Chondrocyte (in vitro differentiated cells): ENCODE data around the gene P2RY6. TPM values are rescaled to one million over a fixed set of nuclear protein-coding genes. Genes with fewer than 3 reads are reported as not detected.
A peak's percentile ranks its signal among the peaks of the same experiment; 100 is the strongest.

Experiments
- DNase-seq: peaks from one replicate; pipeline ENCODE4 v3.0.0; 2021; ENCODE audit warnings: mixed read lengths, low spot score
- H3K27ac Mint-ChIP-seq: one replicate; pipeline ENCODE4 v1.8.0; 2021; ENCODE audit warnings: mild to moderate bottlenecking, moderate library complexity, mixed read lengths; ENCODE audit not compliant: unreplicated experiment
- H3K27me3 Mint-ChIP-seq: 2 replicates; pipeline ENCODE4 v1.8.0; 2021; ENCODE audit warnings: low read depth, mixed read lengths
- H3K36me3 Mint-ChIP-seq: 2 replicates; pipeline ENCODE4 v1.8.0; 2021; ENCODE audit warnings: low read depth, mixed read lengths
- H3K4me1 Mint-ChIP-seq: 2 replicates; pipeline ENCODE4 v1.8.0; 2021; ENCODE audit warnings: low read depth, mild to moderate bottlenecking, mixed read lengths
- H3K4me3 Mint-ChIP-seq: one replicate; pipeline ENCODE4 v1.8.0; 2021; ENCODE audit warnings: mild to moderate bottlenecking, moderate library complexity, mixed read lengths; ENCODE audit not compliant: unreplicated experiment
- H3K9me3 Mint-ChIP-seq: 2 replicates; pipeline ENCODE4 v1.8.0; 2021; ENCODE audit warnings: low read depth, mixed read lengths
- total RNA-seq: library from RNA; stranded (reverse); gene quantifications from 3 replicates; pipeline ENCODE4 v1.2.1, GENCODE V29; 2021
- TF ChIP-seq, protein P1 (sequence below): fragments of 200-600 bp; sonication (generic); IDR thresholded peaks from 2 replicates; pipeline ENCODE4 v1.5.0; 2021; ENCODE audit warnings: antibody characterized with exemption, mild to moderate bottlenecking, moderate library complexity

Gene P2RY6
- total RNA-seq, 1 donor from 2014 or later: 0.20 TPM

DNA sequence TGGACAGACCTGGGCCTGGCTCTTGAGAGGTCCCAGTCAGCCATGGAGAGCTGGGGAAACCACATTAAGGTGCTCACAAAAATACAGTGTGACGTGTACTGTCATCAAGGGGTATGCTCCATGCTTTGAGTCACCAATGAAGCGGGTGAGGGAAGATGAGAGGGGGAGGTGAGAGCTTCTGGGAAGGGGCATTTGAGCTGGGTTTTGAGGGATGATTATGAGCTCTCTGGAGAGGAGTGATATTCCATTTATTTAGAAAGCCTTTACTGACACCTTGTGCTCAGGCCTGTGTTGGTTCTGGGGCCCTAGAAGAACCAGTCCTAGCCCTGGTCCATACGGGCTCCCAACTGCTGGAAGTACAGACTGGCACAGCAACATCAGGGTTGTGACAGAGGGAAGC is 25.6 kb downstream of the P2RY6 start:
- no peaks in the 10 kb centered on the region for H3K36me3 Mint-ChIP-seq
- TF ChIP-seq, protein P1, sequence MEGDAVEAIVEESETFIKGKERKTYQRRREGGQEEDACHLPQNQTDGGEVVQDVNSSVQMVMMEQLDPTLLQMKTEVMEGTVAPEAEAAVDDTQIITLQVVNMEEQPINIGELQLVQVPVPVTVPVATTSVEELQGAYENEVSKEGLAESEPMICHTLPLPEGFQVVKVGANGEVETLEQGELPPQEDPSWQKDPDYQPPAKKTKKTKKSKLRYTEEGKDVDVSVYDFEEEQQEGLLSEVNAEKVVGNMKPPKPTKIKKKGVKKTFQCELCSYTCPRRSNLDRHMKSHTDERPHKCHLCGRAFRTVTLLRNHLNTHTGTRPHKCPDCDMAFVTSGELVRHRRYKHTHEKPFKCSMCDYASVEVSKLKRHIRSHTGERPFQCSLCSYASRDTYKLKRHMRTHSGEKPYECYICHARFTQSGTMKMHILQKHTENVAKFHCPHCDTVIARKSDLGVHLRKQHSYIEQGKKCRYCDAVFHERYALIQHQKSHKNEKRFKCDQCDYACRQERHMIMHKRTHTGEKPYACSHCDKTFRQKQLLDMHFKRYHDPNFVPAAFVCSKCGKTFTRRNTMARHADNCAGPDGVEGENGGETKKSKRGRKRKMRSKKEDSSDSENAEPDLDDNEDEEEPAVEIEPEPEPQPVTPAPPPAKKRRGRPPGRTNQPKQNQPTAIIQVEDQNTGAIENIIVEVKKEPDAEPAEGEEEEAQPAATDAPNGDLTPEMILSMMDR: no peak
- no peaks in the 10 kb centered on the region for H3K9me3 Mint-ChIP-seq
- H3K27me3 Mint-ChIP-seq: no peaks in the 10 kb centered on the region
- peaks cover 7% of the 10 kb centered on the region for H3K4me1 Mint-ChIP-seq
- no peak overlapping the region for H3K4me3 Mint-ChIP-seq
- DNase-seq: no peak
- no peak overlapping the region for H3K27ac Mint-ChIP-seq

DNA sequence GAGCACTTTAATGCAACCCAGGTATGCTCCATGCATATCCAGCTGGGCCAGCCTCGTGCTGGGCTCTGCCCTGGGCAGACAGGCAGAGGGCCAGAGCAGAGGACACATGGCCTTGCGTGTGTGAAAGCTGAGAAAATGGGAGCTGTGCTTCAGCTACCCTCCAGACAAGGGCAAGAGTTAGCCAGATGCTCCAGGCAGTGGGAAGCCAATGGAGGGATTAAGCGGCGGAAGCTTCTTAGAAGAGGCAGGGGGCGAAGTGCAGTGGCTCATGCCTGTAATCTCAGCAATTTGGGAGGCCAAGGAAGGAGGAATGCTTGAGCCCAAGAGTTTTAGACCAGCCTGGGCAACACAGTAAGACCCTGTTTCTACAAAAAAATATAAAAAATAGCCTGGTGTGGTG is 26.1 kb downstream of the P2RY6 start:
- Mint-ChIP-seq H3K36me3 (no peaks in the 10 kb centered on the region), H3K27me3 (no peaks in the 10 kb centered on the region), H3K4me3 (no peak overlapping the region), H3K9me3 (no peaks in the 10 kb centered on the region), H3K27ac (no peak overlapping the region), H3K4me1 (peaks cover 7% of the 10 kb centered on the region)
- DNase-seq: no peak
- TF ChIP-seq, protein P1: no peak

DNA sequence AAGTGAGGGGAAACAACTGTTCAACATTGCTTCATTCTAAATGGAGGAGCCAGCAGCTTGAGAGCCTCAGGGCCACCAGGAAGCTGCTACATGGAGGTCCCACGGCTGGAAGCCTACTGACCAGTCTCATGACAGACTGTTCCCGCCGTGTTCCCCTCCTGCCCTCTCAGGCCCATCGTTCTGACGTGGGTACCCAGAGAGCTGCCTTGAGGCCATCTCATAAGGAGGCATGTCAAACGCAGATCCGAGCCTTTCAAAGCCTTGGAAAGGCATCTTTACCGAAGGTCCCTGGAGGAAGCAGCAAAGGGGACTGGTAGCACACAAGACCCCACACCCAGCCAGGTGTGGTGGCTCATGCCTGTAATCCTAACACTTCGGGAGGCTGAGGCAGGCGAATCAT is 27.6 kb downstream of the P2RY6 start:
- TF ChIP-seq, protein P1: no peak
- H3K36me3 Mint-ChIP-seq: no peaks in the 10 kb centered on the region

DNA sequence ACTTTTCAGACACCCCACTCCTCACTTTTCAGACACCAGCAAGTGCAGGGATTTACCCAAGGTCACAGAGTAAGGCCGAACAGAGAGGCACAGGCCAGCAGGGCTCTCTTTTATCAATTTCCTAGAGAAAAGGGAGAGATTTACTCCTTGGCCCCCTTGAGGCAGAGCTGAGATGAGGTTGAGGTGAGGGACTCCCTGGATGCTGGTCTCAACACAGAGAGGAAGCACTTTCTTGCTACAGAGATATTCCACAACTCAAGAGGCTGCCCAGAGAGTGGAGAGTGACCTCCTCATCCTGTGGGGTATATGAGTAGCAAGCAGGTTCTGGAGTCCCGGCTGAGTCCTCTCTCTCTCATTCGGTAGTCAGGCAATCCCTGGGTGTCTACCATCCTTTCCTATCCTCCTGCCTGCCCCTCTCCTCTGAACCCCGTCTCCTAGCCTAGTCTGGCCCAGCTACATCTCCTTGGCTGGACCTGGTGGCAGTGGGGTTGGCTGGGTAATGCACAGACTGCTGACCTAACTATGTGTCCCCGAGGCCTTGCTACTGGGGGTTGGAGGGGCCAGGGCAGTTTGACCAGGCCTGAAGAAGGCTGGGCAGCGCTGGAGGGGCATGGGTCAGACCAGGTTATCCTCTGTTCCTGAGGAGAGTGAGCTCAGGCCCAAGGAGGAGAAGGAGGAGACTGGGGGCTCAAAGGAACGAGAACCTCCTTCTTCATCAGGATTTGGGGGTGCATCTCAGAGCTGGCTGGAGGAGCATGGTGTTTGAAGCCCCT is 34.1 kb downstream of the P2RY6 start:
- no peak for DNase-seq
- H3K4me3 Mint-ChIP-seq: no peak overlapping the region
- TF ChIP-seq, protein P1: no peak
- H3K4me1 Mint-ChIP-seq: peaks cover 25% of the 10 kb centered on the region
- no peaks in the 10 kb centered on the region for H3K27me3 Mint-ChIP-seq
- peaks cover 2% of the 10 kb centered on the region for H3K36me3 Mint-ChIP-seq
- H3K9me3 Mint-ChIP-seq: no peaks in the 10 kb centered on the region
- H3K27ac Mint-ChIP-seq: peak overlapping the region; percentile 51

More for the DNA sequence above, 27.6 kb downstream of the P2RY6 start:
- peaks cover 7% of the 10 kb centered on the region for H3K4me1 Mint-ChIP-seq
- H3K27ac Mint-ChIP-seq: no peak overlapping the region
- H3K4me3 Mint-ChIP-seq: no peak overlapping the region
- no peaks in the 10 kb centered on the region for H3K9me3 Mint-ChIP-seq
- DNase-seq: peak; percentile 66
- H3K27me3 Mint-ChIP-seq: no peaks in the 10 kb centered on the region

DNA sequence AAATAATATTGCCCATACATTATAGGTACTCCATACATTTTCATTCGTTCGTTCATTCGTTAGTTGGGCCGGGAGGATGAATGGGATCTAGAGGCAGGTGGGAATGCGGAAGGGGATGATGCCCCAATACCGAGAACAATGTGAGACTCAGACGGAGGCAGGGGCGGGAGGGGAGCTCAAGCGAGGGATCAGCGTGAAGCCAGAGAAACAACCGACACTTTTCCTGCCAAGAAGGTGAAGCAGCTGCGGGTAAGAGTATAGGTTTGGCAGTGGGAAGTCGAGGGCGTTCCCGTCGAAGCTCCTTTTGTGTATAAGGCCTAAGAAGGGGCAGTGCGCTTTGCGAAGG is 34.8 kb downstream of the P2RY6 start:
- TF ChIP-seq, protein P1: no peak
- Mint-ChIP-seq H3K4me3 (peak overlapping the region; percentile 68), H3K27ac (peak overlapping the region; percentile 85), H3K4me1 (peaks cover 32% of the 10 kb centered on the region), H3K36me3 (peaks cover 5% of the 10 kb centered on the region), H3K27me3 (no peaks in the 10 kb centered on the region), H3K9me3 (no peaks in the 10 kb centered on the region)
- DNase-seq: no peak
